ENCODE results near the gene SHISA4.

SHISA4 gene

GRCh38 chr1:201880928-201881571 is 7.6 kb upstream of the SHISA4 start:
- H3K4me1 ChIP-seq: peaks cover 23% of the 10 kb centered on the region
- no peak for TF ChIP-seq Cebpa-rat (IDR thresholded peaks at IDR 0.05)

GRCh38 chr1:201881617-201882016 is 7.1 kb upstream of the SHISA4 start:
- Histone ChIP-seq H3K4me2 (no peak overlapping the region), H3K9ac (no peak overlapping the region), H4K20me1 (no peaks in the 10 kb centered on the region; the same call in 1 of the 2 replicates), H3K36me3 (peaks cover 29% of the 10 kb centered on the region), H3K4me3 (no peak overlapping the region), H3K27me3 (peaks cover 4% of the 10 kb centered on the region; the same call in 1 of the 2 replicates), H3K4me1 (peaks cover 23% of the 10 kb centered on the region), H3K27ac (no peak overlapping the region), H3K9me3 (no peaks in the 10 kb centered on the region)
- TF ChIP-seq Cebpa-rat (IDR thresholded peaks at IDR 0.05): no peak

More at GRCh38 chr1:201880928-201881571, 7.6 kb upstream of the SHISA4 start:
- Histone ChIP-seq H4K20me1 (no peaks in the 10 kb centered on the region; the same call in 1 of the 2 replicates), H3K4me2 (no peak overlapping the region), H3K9ac (no peak overlapping the region), H3K4me3 (no peak overlapping the region), H3K27ac (no peak overlapping the region), H3K27me3 (no peaks in the 10 kb centered on the region), H3K9me3 (no peaks in the 10 kb centered on the region), H3K36me3 (peaks cover 34% of the 10 kb centered on the region)

DNA sequence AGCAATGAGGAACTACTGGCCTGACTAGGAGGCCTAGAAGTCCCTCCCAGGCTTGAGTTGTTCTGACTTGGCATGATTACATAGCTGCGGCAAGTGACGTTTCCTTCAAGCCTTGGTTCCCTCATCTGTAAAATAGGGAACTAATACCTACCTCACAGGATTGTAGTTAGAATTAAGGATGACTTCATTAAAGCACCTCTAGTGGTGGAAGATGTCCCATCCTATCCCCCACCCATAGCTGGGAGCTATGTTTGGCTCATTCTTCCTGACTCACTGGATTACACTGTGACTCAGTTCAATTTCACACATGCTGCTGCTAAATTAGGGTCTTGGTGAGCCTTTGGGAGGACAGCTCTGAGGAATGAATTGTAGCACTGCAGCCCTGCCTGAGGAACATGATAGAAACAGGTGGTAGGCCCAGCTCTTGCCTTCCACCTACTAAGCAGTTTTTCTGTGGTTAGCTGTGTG is 6.0 kb upstream of the SHISA4 start:
- no peak for TF ChIP-seq Cebpa-rat (IDR thresholded peaks at IDR 0.05)
- Histone ChIP-seq H3K9ac (no peak overlapping the region), H3K27ac (no peak overlapping the region), H3K4me1 (peaks cover 23% of the 10 kb centered on the region), H4K20me1 (no peaks in the 10 kb centered on the region; the same call in 1 of the 2 replicates), H3K27me3 (peaks cover 15% of the 10 kb centered on the region), H3K4me2 (0 out of 2 replicates have a peak overlapping the region, but pooled peaks have one; percentile 18), H3K9me3 (no peaks in the 10 kb centered on the region), H3K36me3 (peaks cover 18% of the 10 kb centered on the region), H3K4me3 (no peak overlapping the region)

GRCh38 chr1:201883266-201883665 is 5.4 kb upstream of the SHISA4 start:
- no peak overlapping the region for H3K27ac ChIP-seq
- H3K4me2 ChIP-seq: 0 out of 2 replicates have a peak overlapping the region, but pooled peaks have one; percentile 18
- H3K36me3 ChIP-seq: peaks cover 14% of the 10 kb centered on the region; the same call in 1 of the 2 replicates
- no peak for TF ChIP-seq Cebpa-rat (IDR thresholded peaks at IDR 0.05)
- H4K20me1 ChIP-seq: no peaks in the 10 kb centered on the region
- H3K4me1 ChIP-seq: peaks cover 23% of the 10 kb centered on the region
- no peak overlapping the region for H3K4me3 ChIP-seq
- no peaks in the 10 kb centered on the region for H3K9me3 ChIP-seq
- H3K9ac ChIP-seq: no peak overlapping the region
- H3K27me3 ChIP-seq: peaks cover 20% of the 10 kb centered on the region

- H3K4me1 ChIP-seq: peaks cover 27% of the 10 kb centered on the region
- no peaks in the 10 kb centered on the region for H4K20me1 ChIP-seq
- no peak overlapping the region for H3K9ac ChIP-seq
- H3K4me3 ChIP-seq: no peak overlapping the region
- H3K4me2 ChIP-seq: peak overlapping the region; percentile 52
- H3K36me3 ChIP-seq: peaks cover 9% of the 10 kb centered on the region; the same call in 1 of the 2 replicates
- no peaks in the 10 kb centered on the region for H3K9me3 ChIP-seq
- peaks cover 26% of the 10 kb centered on the region for H3K27me3 ChIP-seq
- no peak overlapping the region for H3K27ac ChIP-seq
- no peak for TF ChIP-seq Cebpa-rat (IDR thresholded peaks at IDR 0.05)
These were observed 4.9 kb upstream of the SHISA4 start for GRCh38 chr1:201883786-201884185.

DNA sequence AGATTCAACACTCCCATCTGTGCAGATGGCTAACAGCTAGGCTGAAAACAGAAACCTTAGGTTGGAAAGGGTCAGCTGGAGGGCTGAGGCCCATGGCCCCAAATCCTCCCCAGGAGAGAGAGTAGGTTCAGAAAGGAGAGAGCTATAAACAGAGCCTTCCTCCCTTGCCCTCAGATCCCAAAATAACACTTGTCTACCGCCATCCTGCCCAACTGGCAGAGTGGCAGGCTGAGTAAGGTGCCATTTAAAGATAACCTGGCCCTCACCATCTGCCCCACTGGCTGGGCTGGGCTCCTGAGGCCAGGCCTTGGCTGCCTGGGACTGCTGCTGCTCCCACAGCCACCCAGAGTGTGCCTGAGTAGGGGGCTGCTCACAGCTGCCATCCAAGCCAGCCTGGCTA is 4.3 kb upstream of the SHISA4 start:
- no peaks in the 10 kb centered on the region for H3K9me3 ChIP-seq
- H3K4me1 ChIP-seq: peaks cover 29% of the 10 kb centered on the region
- no peak overlapping the region for H3K4me3 ChIP-seq
- no peak overlapping the region for H3K27ac ChIP-seq
- 0 out of 2 replicates have a peak, but pooled peaks cover 7% of the 10 kb centered on the region for H3K36me3 ChIP-seq
- no peak for TF ChIP-seq Cebpa-rat (IDR thresholded peaks at IDR 0.05)
- H3K4me2 ChIP-seq: peak overlapping the region; percentile 52
- H4K20me1 ChIP-seq: peaks cover 2% of the 10 kb centered on the region; the same call in 1 of the 2 replicates
- H3K9ac ChIP-seq: no peak overlapping the region
- H3K27me3 ChIP-seq: peaks cover 32% of the 10 kb centered on the region

DNA sequence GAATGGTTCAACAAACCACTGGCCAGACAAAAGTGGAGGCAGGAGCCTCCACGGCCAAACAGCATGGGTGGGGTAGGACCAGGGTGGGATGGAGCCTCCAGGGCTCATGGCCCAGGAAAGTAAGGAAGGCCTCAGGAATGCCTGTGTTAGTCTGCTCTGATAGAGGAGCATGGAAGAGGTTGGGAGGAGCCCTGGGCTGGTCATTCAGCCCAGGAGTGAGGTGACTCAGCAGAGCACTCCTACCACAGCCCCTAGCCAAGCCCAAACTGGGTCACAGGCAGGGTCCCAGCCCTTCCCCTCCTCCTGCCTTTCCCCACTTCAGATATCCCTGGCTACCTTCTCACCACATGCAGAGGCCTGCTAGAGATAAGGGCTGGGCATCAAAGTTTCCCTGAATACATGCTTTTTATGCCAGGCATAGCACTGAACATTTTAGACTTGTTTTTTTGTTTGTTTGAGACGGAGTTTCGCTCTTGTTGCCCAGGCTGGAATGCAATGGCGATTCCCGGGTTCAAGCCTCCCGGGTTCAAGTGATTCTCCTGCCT is 3.1 kb upstream of the SHISA4 start:
- peaks cover 6% of the 10 kb centered on the region; the same call in 1 of the 2 replicates for H4K20me1 ChIP-seq
- no peak overlapping the region for H3K27ac ChIP-seq
- H3K4me3 ChIP-seq: no peak overlapping the region
- no peak for TF ChIP-seq Cebpa-rat (IDR thresholded peaks at IDR 0.05)
- H3K36me3 ChIP-seq: no peaks in the 10 kb centered on the region
- no peak overlapping the region for H3K9ac ChIP-seq
- no peak overlapping the region for H3K4me2 ChIP-seq
- no peaks in the 10 kb centered on the region for H3K9me3 ChIP-seq
- peaks cover 29% of the 10 kb centered on the region for H3K4me1 ChIP-seq
- H3K27me3 ChIP-seq: peaks cover 44% of the 10 kb centered on the region

DNA sequence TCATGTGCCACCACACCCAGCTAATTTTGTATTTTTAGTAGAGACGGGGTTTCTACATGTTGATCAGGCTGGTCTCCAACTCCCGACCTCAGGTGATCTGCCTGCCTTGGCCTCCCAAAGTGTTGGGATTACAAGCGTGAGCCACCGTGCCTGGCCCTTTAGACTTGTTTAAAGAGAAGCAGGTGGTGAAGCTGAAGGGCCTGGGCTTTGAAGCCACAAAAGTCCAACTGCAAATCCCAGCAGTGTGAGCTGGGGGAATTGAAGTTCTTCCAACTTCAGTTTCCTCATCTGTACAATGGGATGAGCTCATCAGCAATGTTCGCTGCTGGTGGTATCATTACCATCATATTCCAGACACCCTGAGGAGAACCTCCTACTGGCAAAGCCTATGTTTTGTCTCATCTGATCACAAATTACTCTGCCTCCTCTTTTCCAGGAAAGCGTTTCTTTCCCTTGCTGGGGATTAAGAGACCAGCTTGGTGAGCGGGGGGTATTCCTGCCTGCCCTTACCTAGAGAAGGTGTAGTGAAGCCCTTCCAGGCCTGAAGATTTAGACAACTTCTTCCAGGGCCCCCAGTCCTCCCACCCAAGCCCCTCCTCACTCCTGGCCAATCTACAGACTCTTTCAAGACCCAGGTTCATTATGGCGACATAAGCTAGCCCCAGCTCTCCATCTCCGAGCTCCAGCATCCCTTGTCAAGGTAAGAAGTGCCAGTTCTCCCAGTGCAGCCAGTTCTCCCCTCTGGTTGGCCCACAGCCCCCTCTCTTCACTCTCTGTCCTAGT is 2.4 kb upstream of the SHISA4 start:
- peaks cover 47% of the 10 kb centered on the region for H3K27me3 ChIP-seq
- H4K20me1 ChIP-seq: peaks cover 6% of the 10 kb centered on the region; the same call in 1 of the 2 replicates
- H3K4me3 ChIP-seq: no peak overlapping the region
- H3K4me2 ChIP-seq: no peak overlapping the region
- no peaks in the 10 kb centered on the region for H3K9me3 ChIP-seq
- H3K4me1 ChIP-seq: peaks cover 29% of the 10 kb centered on the region
- no peak overlapping the region for H3K27ac ChIP-seq
- no peak for TF ChIP-seq Cebpa-rat (IDR thresholded peaks at IDR 0.05)
- no peak overlapping the region for H3K9ac ChIP-seq
- no peaks in the 10 kb centered on the region for H3K36me3 ChIP-seq

- Histone ChIP-seq H3K4me2 (no peak overlapping the region), H3K27me3 (peaks cover 47% of the 10 kb centered on the region)
These were observed 1.4 kb upstream of the SHISA4 start for GRCh38 chr1:201887116-201887866.

More at GRCh38 chr1:201887116-201887866, 1.4 kb upstream of the SHISA4 start:
- TF ChIP-seq Cebpa-rat (IDR thresholded peaks at IDR 0.05): no peak
- Histone ChIP-seq H3K9me3 (no peaks in the 10 kb centered on the region), H3K4me1 (peaks cover 29% of the 10 kb centered on the region), H3K27ac (no peak overlapping the region), H3K36me3 (no peaks in the 10 kb centered on the region), H3K4me3 (no peak overlapping the region), H3K9ac (no peak overlapping the region), H4K20me1 (peaks cover 6% of the 10 kb centered on the region; the same call in 1 of the 2 replicates)
